Activated CD4-positive, alpha-beta T cell treated with anti-CD3 and anti-CD28 coated beads for 24 hours (primary cell): ENCODE results near the gene MIAT.
"Not testable (repeated sequence)": the region's sequence is repeated elsewhere in the genome, so short reads cannot be mapped to it uniquely, and the experiment has no call there.

Experiments
- DNase-seq, 2 donors: peaks; one replicate each; pipeline ENCODE4 v3.0.0-alpha.2; 2020; ENCODE audit warnings: low read depth in 2 of 2

The MIAT gene

GRCh38 chr22:26697151-26697550 lies 39.8 kb downstream of the MIAT start:
- no peak for DNase-seq

GRCh38 chr22:26700462-26700861 lies 43.1 kb downstream of the MIAT start:
- no peak for DNase-seq

GRCh38 chr22:26700886-26701285 lies 43.5 kb downstream of the MIAT start:
- DNase-seq: no peak

- no peak for DNase-seq
These were observed 43.9 kb downstream of the MIAT start for GRCh38 chr22:26701323-26701722.

GRCh38 chr22:26702906-26703830 lies 45.8 kb downstream of the MIAT start:
- DNase-seq: no peak

- not testable (repeated sequence) for DNase-seq
These were observed 48.0 kb downstream of the MIAT start for GRCh38 chr22:26705379-26705778.

GRCh38 chr22:26707090-26707489 lies 49.7 kb downstream of the MIAT start:
- DNase-seq: no peak

- DNase-seq: no peak
These were observed 50.2 kb downstream of the MIAT start for GRCh38 chr22:26707581-26707980.

- DNase-seq: no peak
These were observed 51.0 kb downstream of the MIAT start for GRCh38 chr22:26708256-26709009.

- no peak for DNase-seq
These were observed 52.4 kb downstream of the MIAT start for GRCh38 chr22:26709617-26710390.

GRCh38 chr22:26711205-26711963 lies 54.0 kb downstream of the MIAT start:
- no peak for DNase-seq

GRCh38 chr22:26712158-26712557 lies 54.8 kb downstream of the MIAT start:
- DNase-seq: no peak

- DNase-seq: no peak
These were observed 56.5 kb downstream of the MIAT start for GRCh38 chr22:26713823-26714449.

GRCh38 chr22:26714971-26715370 lies 57.6 kb downstream of the MIAT start:
- DNase-seq: no peak

GRCh38 chr22:26715392-26715936 lies 58.1 kb downstream of the MIAT start:
- DNase-seq: no peak

GRCh38 chr22:26718488-26718887 lies 61.1 kb downstream of the MIAT start:
- no peak for DNase-seq

- no peak for DNase-seq
These were observed 61.5 kb downstream of the MIAT start for GRCh38 chr22:26718905-26719304.

- DNase-seq: no peak
These were observed 64.8 kb downstream of the MIAT start for GRCh38 chr22:26722159-26722558.

GRCh38 chr22:26724414-26724813 lies 67.0 kb downstream of the MIAT start:
- no peak for DNase-seq

- DNase-seq: no peak
These were observed 67.8 kb downstream of the MIAT start for GRCh38 chr22:26725012-26725676.
